ENCODE data around the gene PDPR.
"Not testable (repeated sequence)": the region's sequence is repeated elsewhere in the genome, so short reads cannot be mapped to it uniquely, and the experiment has no call there.

GRCh38 chr16:70142739-70143138 lies 28.6 kb downstream of the PDPR start:
- not testable (repeated sequence) for TF ChIP-seq EZH2 (IDR thresholded peaks at IDR 0.05; ENCODE audit: low read depth, low read length, severe bottlenecking); POLR2A (IDR thresholded peaks at IDR 0.05; ENCODE audit: control extremely low read depth in 1 of 2, low read depth in 2 of 2, low read length in 2 of 2); SP4 (IDR thresholded peaks at IDR 0.05; ENCODE audit: low read length); SP2 (IDR thresholded peaks at IDR 0.05; ENCODE audit: low read length); RAD21 (IDR thresholded peaks at IDR 0.05 in 1 of 2, conservative IDR thresholded peaks at IDR 0.05 in 1 of 2; ENCODE audit: low read depth in 2 of 2, low read length in 2 of 2); ATF3 (IDR thresholded peaks at IDR 0.05; ENCODE audit: insufficient read depth, low read depth, low read length); CHD1 (IDR thresholded peaks at IDR 0.05; ENCODE audit: low read depth, low read length); FOSL1 (IDR thresholded peaks at IDR 0.05; ENCODE audit: insufficient read depth, low read depth, low read length); KDM1A (IDR thresholded peaks at IDR 0.05; ENCODE audit: borderline replicate concordance, low read length); RXRA (IDR thresholded peaks at IDR 0.05; ENCODE audit: insufficient read depth, low read depth, low read length)
- TF ChIP-seq, protein P1, sequence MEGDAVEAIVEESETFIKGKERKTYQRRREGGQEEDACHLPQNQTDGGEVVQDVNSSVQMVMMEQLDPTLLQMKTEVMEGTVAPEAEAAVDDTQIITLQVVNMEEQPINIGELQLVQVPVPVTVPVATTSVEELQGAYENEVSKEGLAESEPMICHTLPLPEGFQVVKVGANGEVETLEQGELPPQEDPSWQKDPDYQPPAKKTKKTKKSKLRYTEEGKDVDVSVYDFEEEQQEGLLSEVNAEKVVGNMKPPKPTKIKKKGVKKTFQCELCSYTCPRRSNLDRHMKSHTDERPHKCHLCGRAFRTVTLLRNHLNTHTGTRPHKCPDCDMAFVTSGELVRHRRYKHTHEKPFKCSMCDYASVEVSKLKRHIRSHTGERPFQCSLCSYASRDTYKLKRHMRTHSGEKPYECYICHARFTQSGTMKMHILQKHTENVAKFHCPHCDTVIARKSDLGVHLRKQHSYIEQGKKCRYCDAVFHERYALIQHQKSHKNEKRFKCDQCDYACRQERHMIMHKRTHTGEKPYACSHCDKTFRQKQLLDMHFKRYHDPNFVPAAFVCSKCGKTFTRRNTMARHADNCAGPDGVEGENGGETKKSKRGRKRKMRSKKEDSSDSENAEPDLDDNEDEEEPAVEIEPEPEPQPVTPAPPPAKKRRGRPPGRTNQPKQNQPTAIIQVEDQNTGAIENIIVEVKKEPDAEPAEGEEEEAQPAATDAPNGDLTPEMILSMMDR (IDR thresholded peaks at IDR 0.05; ENCODE audit: control extremely low read depth in 1 of 3, insufficient read depth in 1 of 3, low read depth in 1 of 3, low read length in 3 of 3): not testable (repeated sequence)
- TF ChIP-seq, protein P2, sequence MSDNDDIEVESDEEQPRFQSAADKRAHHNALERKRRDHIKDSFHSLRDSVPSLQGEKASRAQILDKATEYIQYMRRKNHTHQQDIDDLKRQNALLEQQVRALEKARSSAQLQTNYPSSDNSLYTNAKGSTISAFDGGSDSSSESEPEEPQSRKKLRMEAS (IDR thresholded peaks at IDR 0.05): not testable (repeated sequence)
- TF ChIP-seq, protein P3, sequence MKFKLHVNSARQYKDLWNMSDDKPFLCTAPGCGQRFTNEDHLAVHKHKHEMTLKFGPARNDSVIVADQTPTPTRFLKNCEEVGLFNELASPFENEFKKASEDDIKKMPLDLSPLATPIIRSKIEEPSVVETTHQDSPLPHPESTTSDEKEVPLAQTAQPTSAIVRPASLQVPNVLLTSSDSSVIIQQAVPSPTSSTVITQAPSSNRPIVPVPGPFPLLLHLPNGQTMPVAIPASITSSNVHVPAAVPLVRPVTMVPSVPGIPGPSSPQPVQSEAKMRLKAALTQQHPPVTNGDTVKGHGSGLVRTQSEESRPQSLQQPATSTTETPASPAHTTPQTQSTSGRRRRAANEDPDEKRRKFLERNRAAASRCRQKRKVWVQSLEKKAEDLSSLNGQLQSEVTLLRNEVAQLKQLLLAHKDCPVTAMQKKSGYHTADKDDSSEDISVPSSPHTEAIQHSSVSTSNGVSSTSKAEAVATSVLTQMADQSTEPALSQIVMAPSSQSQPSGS (IDR thresholded peaks at IDR 0.05; ENCODE audit: low read length): not testable (repeated sequence)
